ENCODE data around the gene PRH2.

The PRH2 gene

GRCh38 chr12:10928746-10929286 is at the start of gene PRH2:
TSS of gene PRH2 (plus strand) at chr12:10929236. CDS start at chr12:10929274, 38 bp downstream.
- no peak for DNase-seq

- DNase-seq: no peak
Observed at GRCh38 chr12:10884086-10884725, 44.8 kb upstream of the PRH2 start, which contains the start of gene PRH1. TSS of gene PRH1 (minus strand) at chr12:10884255. CDS start at chr12:10884217, 38 bp downstream.

- DNase-seq: no peak
Observed at GRCh38 chr12:10889226-10889625, 39.8 kb upstream of the PRH2 start.

DNA sequence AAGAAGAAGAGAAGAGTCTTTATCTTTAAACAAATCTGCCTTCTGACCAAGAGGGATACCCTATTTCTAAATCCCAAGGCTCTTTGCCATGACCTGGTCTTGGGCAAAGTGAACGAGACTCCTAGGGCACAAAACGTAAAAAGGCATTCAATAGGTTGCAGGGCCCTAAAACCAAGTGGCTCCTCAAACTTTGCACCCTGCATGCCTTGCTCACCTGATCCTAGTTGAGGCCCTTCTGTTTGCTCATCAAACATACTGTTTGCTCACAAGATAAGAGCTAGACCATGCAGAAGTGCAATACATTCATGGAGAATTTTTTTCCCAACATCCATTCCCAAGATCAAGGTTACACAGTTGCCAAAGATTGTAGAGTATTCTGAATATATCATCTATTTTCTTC is 37.1 kb upstream of the PRH2 start:
- no peak for DNase-seq

DNA sequence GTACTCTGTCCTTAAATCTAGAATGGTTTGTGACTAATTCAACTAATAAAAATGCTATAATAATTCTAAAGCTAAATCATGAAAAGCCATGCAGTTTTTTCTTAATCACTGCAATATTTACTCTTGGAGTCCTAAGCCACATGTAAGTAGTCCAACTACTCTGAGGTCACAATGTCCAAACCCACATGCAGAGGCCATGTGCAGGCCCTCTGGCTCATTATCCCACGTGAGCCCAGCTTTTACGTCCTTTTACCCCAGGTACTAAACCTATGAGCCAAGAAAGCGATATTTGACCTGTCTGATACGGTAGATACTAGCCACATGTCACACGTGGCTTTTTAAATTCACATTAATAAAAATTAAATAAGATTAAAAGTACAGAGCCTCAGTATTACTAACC is 32.2 kb upstream of the PRH2 start:
- DNase-seq: no peak

- DNase-seq: no peak
Observed at GRCh38 chr12:10900530-10900929, 28.5 kb upstream of the PRH2 start.

DNA sequence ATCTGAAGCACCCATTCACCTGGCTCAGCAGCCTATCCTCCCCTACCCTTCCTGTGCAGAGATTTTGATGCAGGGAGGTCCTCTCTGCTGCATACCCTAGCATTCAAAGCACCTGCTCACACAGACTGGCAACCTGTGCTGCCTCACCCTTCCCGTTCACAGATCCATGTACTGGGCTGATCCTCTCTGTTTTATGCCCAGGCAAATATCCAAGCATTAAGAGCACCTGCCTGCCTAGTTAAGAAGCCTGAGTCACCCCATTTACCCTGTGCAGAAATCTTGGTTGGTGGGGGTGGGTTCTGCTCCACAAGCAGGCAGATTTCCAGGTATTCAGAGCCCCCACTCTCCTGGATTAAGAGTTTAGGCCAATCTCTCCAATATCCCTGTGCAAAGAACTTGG is 28.1 kb upstream of the PRH2 start:
- no peak for DNase-seq

- no peak for DNase-seq
Observed at GRCh38 chr12:10901427-10901826, 27.6 kb upstream of the PRH2 start.

GRCh38 chr12:10904686-10905085 is 24.4 kb upstream of the PRH2 start:
- no peak for DNase-seq

DNA sequence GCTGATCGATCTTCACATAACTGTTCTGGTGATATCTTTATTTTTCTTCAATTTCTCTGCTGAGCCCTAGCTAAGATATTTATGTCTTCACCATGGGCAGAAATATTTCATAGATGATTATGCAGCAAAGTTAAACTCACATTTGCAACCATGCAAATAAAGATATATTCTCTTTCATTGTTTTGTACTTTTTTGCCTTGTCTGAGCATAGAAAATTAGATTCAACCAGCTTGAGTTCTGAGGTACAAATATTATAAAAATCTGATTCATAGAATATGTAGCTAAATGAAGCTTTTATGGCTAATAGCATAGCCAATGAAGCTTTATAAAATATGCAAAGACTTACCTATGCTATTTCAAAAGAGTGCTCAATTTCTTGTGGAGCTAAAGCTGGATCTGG is 19.6 kb upstream of the PRH2 start, which contains the start of gene TAS2R13:
TAS2R13 (minus strand) TSS at position 101 of the 400 bp plus-strand sequence. CDS start 264 bp downstream, outside the sequence.
- no peak for DNase-seq

GRCh38 chr12:10910380-10910779 is 18.7 kb upstream of the PRH2 start:
- no peak for DNase-seq

DNA sequence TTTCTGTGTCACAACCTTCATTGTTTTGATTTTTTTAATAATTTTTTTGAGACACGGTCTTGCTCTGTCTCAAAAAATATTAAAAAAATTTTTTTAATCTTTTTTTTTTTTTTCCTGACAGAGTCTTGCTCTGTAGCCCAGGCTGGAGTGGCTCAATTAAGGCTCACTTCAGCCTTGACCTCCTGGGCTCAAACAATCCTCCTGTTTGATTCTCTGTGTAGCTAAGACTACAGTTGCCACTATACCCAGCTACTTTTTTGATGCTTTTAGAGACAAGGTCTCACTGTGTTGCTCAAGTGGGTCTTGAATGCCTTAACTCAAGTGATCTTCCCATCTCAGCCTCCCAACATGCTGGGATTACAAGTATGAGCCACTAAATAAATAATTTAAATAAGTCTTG is 9.2 kb upstream of the PRH2 start:
- DNase-seq: no peak

DNA sequence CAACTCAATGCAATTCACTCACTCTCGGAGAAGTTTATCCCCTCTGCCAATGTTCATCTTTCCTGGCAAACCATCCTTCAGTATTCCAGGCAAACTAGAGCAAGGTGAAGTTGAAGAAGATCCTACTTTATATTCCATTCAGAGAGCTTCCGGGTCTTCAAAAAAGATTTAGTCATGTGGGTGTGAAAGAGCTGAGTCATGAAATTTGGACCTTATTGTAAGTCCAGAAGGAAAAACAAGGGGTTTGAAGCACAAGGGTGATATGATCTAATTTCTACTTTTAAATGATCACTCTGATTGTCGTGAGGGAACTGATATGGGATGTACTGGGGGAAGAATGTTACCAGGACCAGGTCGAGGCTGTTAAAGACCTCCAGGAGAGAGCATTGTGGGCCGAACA is 2.8 kb upstream of the PRH2 start:
- DNase-seq: no peak

- DNase-seq: no peak
Observed at GRCh38 chr12:10936506-10936905, 7.5 kb downstream of the PRH2 start.

GRCh38 chr12:10939163-10939562 is 10.1 kb downstream of the PRH2 start, which contains the start of gene TAS2R14:
TSS of gene TAS2R14 (minus strand) at chr12:10939263. CDS start at chr12:10939207, 56 bp downstream.
- no peak for DNase-seq

GRCh38 chr12:10940389-10940788 is 11.4 kb downstream of the PRH2 start:
- DNase-seq: no peak

GRCh38 chr12:10941369-10941768 is 12.3 kb downstream of the PRH2 start:
- no peak for DNase-seq

DNA sequence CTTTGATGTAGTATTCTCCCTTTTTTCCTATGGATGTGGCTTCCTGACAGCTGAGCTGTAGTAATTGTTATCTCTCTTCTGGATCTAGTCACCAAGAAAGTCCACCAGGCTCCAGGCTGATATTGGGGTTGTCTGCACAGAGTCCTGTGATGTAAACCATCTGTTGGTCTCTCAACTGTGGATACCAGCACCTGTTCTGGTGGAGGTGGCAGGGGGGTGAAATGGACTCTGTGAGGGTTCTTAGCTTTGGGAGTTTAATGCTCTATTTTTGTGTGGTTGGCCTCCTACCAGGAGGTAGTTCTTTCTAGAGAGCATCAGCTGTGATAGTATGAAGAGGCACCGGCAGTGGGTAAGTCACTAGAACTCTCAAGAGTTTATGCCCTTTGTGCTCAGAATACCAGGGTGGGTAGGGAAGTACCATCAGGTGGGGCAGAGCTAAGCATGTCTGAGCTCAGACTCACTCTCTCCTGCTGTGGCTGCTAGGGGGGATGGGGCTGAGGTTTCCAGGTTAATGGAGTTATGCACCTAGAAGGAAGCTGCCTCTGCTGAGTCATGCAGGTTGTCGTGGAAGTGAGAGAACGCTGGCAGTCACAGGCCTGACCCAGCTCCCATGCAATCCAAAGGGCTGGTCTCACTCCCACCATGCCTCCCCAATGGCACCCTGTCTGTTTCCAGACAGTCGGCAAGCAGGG is 13.0 kb downstream of the PRH2 start:
- no peak for DNase-seq

DNA sequence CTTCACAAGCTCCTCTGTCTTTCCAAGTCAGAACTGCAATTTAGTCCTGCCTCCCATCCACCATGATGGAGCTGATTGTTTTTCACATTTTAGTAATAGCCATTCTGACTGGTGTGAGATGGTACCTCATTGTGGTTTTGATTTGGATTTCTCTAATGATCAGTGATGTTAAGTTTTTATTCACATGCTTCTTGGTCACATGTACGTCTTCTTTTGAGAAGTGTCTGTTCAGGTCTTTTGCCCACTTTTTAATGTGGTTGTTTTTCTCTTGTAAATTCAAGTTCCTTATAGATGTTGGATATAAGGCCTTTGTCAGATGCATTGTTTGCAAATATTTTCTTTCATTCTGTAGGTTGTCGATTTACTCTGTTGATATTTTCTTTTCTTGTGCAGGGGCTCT is 14.1 kb downstream of the PRH2 start:
- no peak for DNase-seq

DNA sequence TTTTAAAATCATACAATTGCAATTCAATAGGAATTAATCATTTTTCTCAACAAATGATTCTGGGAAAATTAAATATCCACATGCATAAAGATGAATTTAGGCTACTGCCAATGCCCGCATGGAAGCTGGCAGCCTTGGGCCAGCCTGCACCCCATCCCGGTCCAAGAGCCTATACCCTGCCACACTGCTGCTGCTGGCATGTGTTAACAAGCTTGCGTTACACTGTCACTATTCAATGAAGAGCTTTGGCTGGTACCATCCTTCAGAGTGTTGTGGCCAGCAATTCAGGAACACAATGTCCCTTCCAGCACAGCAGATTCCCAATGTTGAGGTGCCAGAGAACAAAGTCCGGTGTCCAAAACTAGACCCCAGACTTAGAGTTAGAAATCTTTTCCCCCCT is 23.6 kb downstream of the PRH2 start:
- DNase-seq: no peak

GRCh38 chr12:10956085-10956484 is 27.0 kb downstream of the PRH2 start:
- DNase-seq: no peak

DNA sequence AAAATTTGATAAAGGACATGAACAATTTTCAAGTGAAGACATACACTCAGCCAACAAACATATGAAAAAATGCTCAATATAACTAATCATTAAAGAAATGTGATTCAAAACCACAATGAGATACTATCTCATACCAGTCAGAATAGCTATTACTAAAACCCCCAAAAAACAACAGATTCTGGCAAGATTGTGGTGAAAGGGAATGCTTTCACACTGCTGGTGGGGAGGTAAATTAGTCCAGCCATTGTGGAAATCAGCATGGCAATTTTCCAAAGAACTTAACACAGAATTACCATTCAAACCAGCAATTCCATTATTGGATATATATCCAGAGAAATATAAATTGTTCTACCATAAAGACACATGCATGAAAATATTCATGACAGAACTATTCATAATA is 28.7 kb downstream of the PRH2 start:
- no peak for DNase-seq

GRCh38 chr12:10959804-10960203 is 30.8 kb downstream of the PRH2 start:
- no peak for DNase-seq

- no peak for DNase-seq
Observed at GRCh38 chr12:10960211-10960610, 31.2 kb downstream of the PRH2 start.

Measured in activated CD4-positive, alpha-beta T cell treated with anti-CD3 and anti-CD28 coated beads, Interleukin-2, amount 50 U/mL, for 4 hours (primary cell).